HL-60 (cell line): Measurements from ENCODE around the gene ZFAND6.

ENCODE experiments used
- DNase-seq, 2 experiments: peaks; one replicate each; pipeline ENCODE4 v3.0.0-alpha.2; 2010 to 2020; ENCODE audit warnings: low read depth in 1 of 2, low spot score in 1 of 2
- H3K27ac ChIP-seq: fragments of 250-450 bp; sonication (Bioruptor Pico); replicated peaks from 2 replicates; pipeline ENCODE4 v1.5.1; 2020; ENCODE audit warnings: mild to moderate bottlenecking, moderate library complexity
- H3K27me3 ChIP-seq: fragments of 250-450 bp; sonication (Bioruptor Pico); 2 replicates; pipeline ENCODE4 v1.5.1; 2021; ENCODE audit warnings: mild to moderate bottlenecking, moderate library complexity; ENCODE audit not compliant: insufficient read depth, poor library complexity, severe bottlenecking
- H3K4me3 ChIP-seq: replicated peaks from 2 replicates; pipeline ENCODE4 v1.5.1; 2011; ENCODE audit warnings: mild to moderate bottlenecking, control low read depth, low read length; ENCODE audit not compliant: insufficient read depth
- CTCF ChIP-seq: IDR thresholded peaks from one replicate; pipeline ENCODE4 v1.5.1; 2011; ENCODE audit warnings: low read length, control low read depth, inconsistent platforms; ENCODE audit not compliant: insufficient read depth
- GABPA ChIP-seq: IDR thresholded peaks from 2 replicates; pipeline ENCODE4 v1.6.1; 2012; ENCODE audit warnings: low read depth
- POLR2AphosphoS5 ChIP-seq: IDR thresholded peaks from 2 replicates; pipeline ENCODE4 v1.6.1; 2012; ENCODE audit warnings: low read depth
- REST ChIP-seq: IDR thresholded peaks from 2 replicates; pipeline ENCODE4 v1.6.1; 2012; ENCODE audit warnings: low read depth; ENCODE audit not compliant: insufficient replicate concordance
- SPI1 ChIP-seq: IDR thresholded peaks from 2 replicates; pipeline ENCODE4 v1.6.1; 2012; ENCODE audit warnings: low read depth, mild to moderate bottlenecking, borderline replicate concordance

The ZFAND6 gene

DNA sequence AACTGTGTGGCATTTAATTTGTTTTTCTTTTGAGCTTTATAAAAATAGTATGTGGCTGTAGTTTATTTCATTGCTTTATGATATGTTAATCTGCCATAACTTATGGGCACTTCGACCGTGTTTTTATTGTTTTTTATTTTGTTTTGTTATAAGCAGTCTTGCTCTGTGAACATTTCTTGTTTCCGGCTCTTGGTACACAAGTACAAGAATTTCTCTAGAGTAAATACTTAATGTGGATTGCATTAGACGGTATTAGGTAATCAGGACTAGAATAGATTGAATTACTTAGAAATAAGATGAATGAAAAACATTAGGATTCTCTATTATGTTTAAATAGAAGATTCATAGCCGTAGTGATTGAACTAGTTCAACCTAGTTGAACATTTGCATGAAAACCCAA is 2.1 kb downstream of the ZFAND6 start:
- H3K27me3 ChIP-seq, result no peaks in the 10 kb centered on the region
- peak overlapping the region; percentile 57; the same call in 1 of the 2 replicates for H3K4me3 ChIP-seq
- DNase-seq, result no peak
- H3K27ac ChIP-seq, result no peak overlapping the region
- TF ChIP-seq REST (no peak), POLR2AphosphoS5 (no peak), GABPA (no peak), CTCF (no peak), SPI1 (no peak)

DNA sequence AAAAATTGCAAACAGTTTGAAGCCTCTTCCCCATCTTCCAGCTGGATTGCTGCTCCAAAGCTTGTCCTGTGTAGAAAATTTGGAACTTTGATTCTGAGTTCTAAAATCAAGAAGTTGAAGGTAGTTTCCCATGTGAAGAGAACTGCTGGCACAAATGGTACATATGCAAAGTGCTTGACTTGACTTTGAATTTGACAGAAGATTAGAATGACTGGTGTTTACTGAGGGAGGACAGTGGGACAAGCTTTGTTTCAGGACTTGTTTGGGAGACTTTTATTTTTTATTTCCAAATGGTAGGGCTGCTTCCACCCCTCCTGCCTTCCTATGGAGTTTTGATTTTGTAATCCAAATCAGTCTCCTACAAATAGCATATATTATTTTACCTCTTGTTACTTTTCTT is 7.4 kb downstream of the ZFAND6 start:
- no peak for TF ChIP-seq CTCF
- Histone ChIP-seq H3K27me3 (no peaks in the 10 kb centered on the region), H3K27ac (no peak overlapping the region), H3K4me3 (no peak overlapping the region)
- DNase-seq, result no peak

DNA sequence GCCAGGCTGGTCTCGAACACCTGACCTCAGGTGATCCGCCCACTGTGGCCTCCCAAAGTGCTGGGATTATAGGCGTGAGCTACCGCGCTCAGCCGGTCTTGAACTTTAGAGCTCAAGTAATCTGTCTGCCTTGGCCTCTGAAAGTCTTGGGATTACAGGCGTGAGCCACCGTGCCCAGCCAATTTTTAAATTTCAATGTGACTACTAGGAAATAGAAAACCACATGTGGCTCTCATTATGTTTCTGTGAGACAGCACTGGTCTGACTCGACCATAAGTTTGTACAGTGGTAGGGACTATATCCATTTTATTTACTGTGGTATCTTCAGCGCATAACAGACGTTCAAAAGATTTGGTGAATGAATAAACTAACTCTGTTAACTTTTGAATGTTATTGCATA is 9.1 kb downstream of the ZFAND6 start:
- Histone ChIP-seq H3K27ac (no peak overlapping the region), H3K27me3 (no peaks in the 10 kb centered on the region), H3K4me3 (no peak overlapping the region)
- no peak for DNase-seq
- TF ChIP-seq SPI1, result no peak
- no peak for TF ChIP-seq CTCF
- TF ChIP-seq REST, result no peak
- no peak for TF ChIP-seq GABPA
- TF ChIP-seq POLR2AphosphoS5, result no peak

DNA sequence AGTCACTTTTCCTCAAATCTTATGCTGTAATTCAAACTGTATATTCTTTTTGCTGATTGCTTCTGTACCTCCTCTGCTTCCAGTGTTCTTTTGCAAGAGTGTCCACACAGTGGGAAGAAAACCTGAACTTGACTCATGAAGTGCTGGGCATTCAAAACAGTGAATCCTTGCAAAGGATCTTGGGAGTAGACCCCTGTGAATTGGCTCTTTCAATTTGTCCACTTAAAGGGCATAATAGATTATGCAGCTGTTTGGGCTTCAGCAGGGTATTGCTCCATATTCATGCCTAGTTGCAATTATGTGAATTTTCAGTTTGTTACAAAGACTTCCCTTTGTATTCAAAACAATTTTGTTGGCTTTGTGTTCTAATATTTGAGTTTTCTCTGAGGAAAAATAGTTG is 11.4 kb downstream of the ZFAND6 start:
- Histone ChIP-seq H3K27ac (peak overlapping the region; percentile 53), H3K27me3 (no peaks in the 10 kb centered on the region), H3K4me3 (no peak overlapping the region)
- no peak for TF ChIP-seq POLR2AphosphoS5
- peak; percentile 27 to 33 for DNase-seq
